ENCODE measurements around the gene DMD.

DNA sequence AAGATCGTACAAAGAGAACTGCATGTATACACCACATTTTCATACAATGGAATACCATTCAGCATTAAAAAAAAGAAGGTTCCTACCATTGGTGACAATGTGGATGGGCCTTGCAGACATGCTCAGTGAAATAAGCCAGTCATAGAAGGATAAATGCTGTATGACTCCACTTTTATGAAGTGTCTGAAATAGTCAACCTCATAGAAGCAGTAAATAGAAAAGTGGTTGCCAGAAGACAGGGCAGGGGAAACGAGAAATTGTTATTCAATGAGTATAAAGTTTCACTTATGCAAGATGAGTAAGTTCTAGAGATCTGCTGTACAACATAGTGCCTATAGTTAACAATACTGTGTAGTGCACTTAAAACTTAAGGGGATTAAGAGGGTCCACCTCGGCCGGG lies 1882.1 kb downstream of the DMD start:
- TF ChIP-seq, protein P1, sequence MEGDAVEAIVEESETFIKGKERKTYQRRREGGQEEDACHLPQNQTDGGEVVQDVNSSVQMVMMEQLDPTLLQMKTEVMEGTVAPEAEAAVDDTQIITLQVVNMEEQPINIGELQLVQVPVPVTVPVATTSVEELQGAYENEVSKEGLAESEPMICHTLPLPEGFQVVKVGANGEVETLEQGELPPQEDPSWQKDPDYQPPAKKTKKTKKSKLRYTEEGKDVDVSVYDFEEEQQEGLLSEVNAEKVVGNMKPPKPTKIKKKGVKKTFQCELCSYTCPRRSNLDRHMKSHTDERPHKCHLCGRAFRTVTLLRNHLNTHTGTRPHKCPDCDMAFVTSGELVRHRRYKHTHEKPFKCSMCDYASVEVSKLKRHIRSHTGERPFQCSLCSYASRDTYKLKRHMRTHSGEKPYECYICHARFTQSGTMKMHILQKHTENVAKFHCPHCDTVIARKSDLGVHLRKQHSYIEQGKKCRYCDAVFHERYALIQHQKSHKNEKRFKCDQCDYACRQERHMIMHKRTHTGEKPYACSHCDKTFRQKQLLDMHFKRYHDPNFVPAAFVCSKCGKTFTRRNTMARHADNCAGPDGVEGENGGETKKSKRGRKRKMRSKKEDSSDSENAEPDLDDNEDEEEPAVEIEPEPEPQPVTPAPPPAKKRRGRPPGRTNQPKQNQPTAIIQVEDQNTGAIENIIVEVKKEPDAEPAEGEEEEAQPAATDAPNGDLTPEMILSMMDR (IDR thresholded peaks at IDR 0.05), result no peak
- TF ChIP-seq POLR2A (IDR thresholded peaks at IDR 0.05), result no peak

Data from ovary (tissue), 3 donors.